ENCODE data around the gene NPIPB8. TPM values are rescaled to one million over a fixed set of nuclear protein-coding genes. Genes with fewer than 3 reads are reported as not detected.
A peak's percentile ranks its signal among the peaks of the same experiment; 100 is the strongest.

The NPIPB8 gene
- total and polyA plus RNA-seq, 2 of the 13 experiments (the other 11 are each of a cell fraction or from before 2014, with no cell fraction given) = 0.49 to 2.3 TPM

- TF ChIP-seq DRAP1 (CRISPR knock-in tag; IDR thresholded peaks at IDR 0.05) (peak; percentile 66), ZBTB34 (CRISPR knock-in tag; IDR thresholded peaks at IDR 0.05) (no peak), KAT2B (IDR thresholded peaks at IDR 0.05; ENCODE audit: borderline replicate concordance, low read depth, low read length) (no peak), HHEX (CRISPR knock-in tag; IDR thresholded peaks at IDR 0.05) (no peak), SRSF9 (IDR thresholded peaks at IDR 0.05; ENCODE audit: borderline replicate concordance, insufficient read depth, low read depth, low read length, poor library complexity, severe bottlenecking) (no peak), MXD4 (CRISPR knock-in tag; IDR thresholded peaks at IDR 0.05) (no peak), YEATS2 (CRISPR knock-in tag; IDR thresholded peaks at IDR 0.05; ENCODE audit: borderline replicate concordance) (peak; percentile 3; the same call in 1 of the 2 replicates), ZNF512 (CRISPR knock-in tag; IDR thresholded peaks at IDR 0.05) (no peak), ZHX1 (CRISPR knock-in tag; IDR thresholded peaks at IDR 0.05; ENCODE audit: low read depth) (no peak), ZSCAN25 (CRISPR knock-in tag; IDR thresholded peaks at IDR 0.05) (peak; percentile 97), NFYC (CRISPR knock-in tag; IDR thresholded peaks at IDR 0.05) (no peak), ZNF839 (CRISPR knock-in tag; IDR thresholded peaks at IDR 0.05; ENCODE audit: borderline replicate concordance) (no peak), HOMEZ (CRISPR knock-in tag; IDR thresholded peaks at IDR 0.05; ENCODE audit: low read depth) (no peak), ZNF605 (CRISPR knock-in tag; IDR thresholded peaks at IDR 0.05) (peak; percentile 83), ZNF235 (CRISPR knock-in tag; IDR thresholded peaks at IDR 0.05; ENCODE audit: borderline replicate concordance) (no peak), ZNF414 (CRISPR knock-in tag; IDR thresholded peaks at IDR 0.05) (no peak), ARHGAP35 (CRISPR knock-in tag; IDR thresholded peaks at IDR 0.05; ENCODE audit: borderline replicate concordance) (no peak), ATM (IDR thresholded peaks at IDR 0.05; ENCODE audit: borderline replicate concordance) (no peak)
These were observed 40.8 kb upstream of the NPIPB8 start, which contains the start of gene SULT1A2 (continued) for GRCh38 chr16:28596840-28597691.

Data from HepG2 (cell line).